GM12878 (cell line): ENCODE results near the gene PCSK5. TPM values are rescaled to one million over a fixed set of nuclear protein-coding genes. Genes with fewer than 3 reads are reported as not detected.

ENCODE experiments used
- ATAC-seq: fragments of 200-7000 bp; cut with Tn5 transposase; 3 replicates; pipeline ENCODE4 v1.9.1; 2020; ENCODE audit warnings: mild to moderate bottlenecking, moderate library complexity
- BruUV-seq: library from RNA; stranded (reverse); fragments of 400-500 nt; replicated peaks from 2 replicates; lab custom pipeline; 2021; lab: Mats Ljungman, UMichigan
- CTCF ChIA-PET: fragments of 300-600 bp; sonication (Branson Sonifier 250); formaldehyde crosslinking; extraction: SDS; loops from one replicate; lab custom pipeline; 2021; ENCODE audit warnings: inconsistent platforms; lab: Yijun Ruan, JAX
- POLR2A ChIA-PET: fragments of 350-600 bp; formaldehyde crosslinking; extraction: SDS; loops from one replicate; lab custom pipeline; 2021; ENCODE audit warnings: inconsistent platforms; lab: Charles Lee
- RAD21 ChIA-PET: fragments of 300-600 bp; sonication (Branson Sonifier 250); formaldehyde crosslinking; loops from one replicate; lab custom pipeline; 2023; ENCODE audit warnings: antibody characterized with exemption; ENCODE audit not compliant: unreplicated experiment; lab: Charles Lee
- SMC1A ChIA-PET: fragments of 300-600 bp; sonication (Branson Sonifier 250); formaldehyde crosslinking; loops from one replicate; lab custom pipeline; 2023; ENCODE audit not compliant: unreplicated experiment, uncharacterized antibody; lab: Charles Lee
- DNase-seq: peaks from one replicate; pipeline ENCODE4 v3.0.0-alpha.2; 2011; ENCODE audit warnings: low read depth, low spot score
- FAIRE-seq: peaks from 3 replicates; lab custom pipeline; 2011; peaks lifted over from hg19 to GRCh38; lab: Jason Lieb, UNC
- H2AFZ ChIP-seq: 2 replicates; pipeline ENCODE4 v1.6.0; 2011; ENCODE audit warnings: low read depth, low read length, control low read depth; ENCODE audit not compliant: control insufficient read depth
- H3K27ac ChIP-seq: 2 replicates; pipeline ENCODE4 v1.5.1; 2011; ENCODE audit warnings: control low read depth; ENCODE audit not compliant: control insufficient read depth, insufficient read depth
- H3K27me3 ChIP-seq, 2 experiments: replicated peaks in 1 of 2; 2 replicates each; pipeline versions ENCODE4 v1.6.0 to v1.6.1; 2011; ENCODE audit warnings: low read length in 1 of 2; ENCODE audit not compliant: control insufficient read depth in 2 of 2, insufficient read depth in 2 of 2
- H3K36me3 ChIP-seq, 2 experiments: 2 replicates each; pipeline ENCODE4 v1.5.1; 2011; ENCODE audit warnings: low read length in 1 of 2; ENCODE audit not compliant: control insufficient read depth in 2 of 2, insufficient read depth in 2 of 2
- H3K4me1 ChIP-seq: 2 replicates; pipeline ENCODE4 v1.6.1; 2011; ENCODE audit warnings: mild to moderate bottlenecking, low read length, moderate library complexity, mixed read lengths; ENCODE audit not compliant: control insufficient read depth, insufficient read depth
- H3K4me2 ChIP-seq: 2 replicates; pipeline ENCODE4 v1.6.0; 2011; ENCODE audit warnings: control low read depth; ENCODE audit not compliant: control insufficient read depth, insufficient read depth
- H3K4me3 ChIP-seq: fragments of 200-600 bp; sonication (generic); 2 replicates; pipeline ENCODE4 v1.5.1; 2016
- H3K79me2 ChIP-seq: 2 replicates; pipeline ENCODE4 v1.6.0; 2011; ENCODE audit warnings: low read length; ENCODE audit not compliant: control insufficient read depth, insufficient read depth
- H3K9ac ChIP-seq: 2 replicates; pipeline ENCODE4 v1.8.0; 2011; ENCODE audit warnings: low read length, control low read depth, mixed read lengths; ENCODE audit not compliant: control insufficient read depth, insufficient read depth
- H3K9me3 ChIP-seq: replicated peaks from 3 replicates; pipeline ENCODE4 v1.5.1; 2011; ENCODE audit warnings: mild to moderate bottlenecking, low read length; ENCODE audit not compliant: control insufficient read depth, insufficient read depth
- H4K20me1 ChIP-seq: 2 replicates; pipeline ENCODE4 v1.6.0; 2011; ENCODE audit not compliant: control insufficient read depth, insufficient read depth
- BACH1 ChIP-seq: fragments of 450-650 bp; IDR thresholded peaks from 2 replicates; pipeline ENCODE4 v1.6.1; 2017; ENCODE audit warnings: mild to moderate bottlenecking, borderline replicate concordance
- BCL11A ChIP-seq: IDR thresholded peaks from 2 replicates; pipeline ENCODE4 v1.6.1; 2011; ENCODE audit warnings: low read depth, low read length
- BMI1 ChIP-seq: fragments of 450-650 bp; IDR thresholded peaks from 2 replicates; pipeline ENCODE4 v1.6.1; 2016; ENCODE audit warnings: mild to moderate bottlenecking, moderate library complexity, borderline replicate concordance
- CREM ChIP-seq: IDR thresholded peaks from 2 replicates; pipeline ENCODE4 v1.6.1; 2014; ENCODE audit warnings: antibody characterized with exemption, low read depth
- ETV6 ChIP-seq, 2 experiments: fragments of 450-650 bp in 1 of 2; IDR thresholded peaks in 1 of 2; conservative IDR thresholded peaks in 1 of 2; 2 replicates each; pipeline ENCODE4 v1.6.1; 2014; ENCODE audit warnings: antibody characterized with exemption in 1 of 2, borderline replicate concordance in 1 of 2, low read depth in 1 of 2, mild to moderate bottlenecking in 1 of 2, moderate library complexity in 1 of 2
- FOXM1 ChIP-seq: IDR thresholded peaks from 2 replicates; pipeline ENCODE4 v1.6.1; 2012; ENCODE audit warnings: low read depth, mild to moderate bottlenecking, inconsistent platforms, low read length, moderate library complexity
- HDAC2 ChIP-seq: fragments of 200-600 bp; sonication (generic); IDR thresholded peaks from 2 replicates; pipeline ENCODE4 v1.6.1; 2017
- MXI1 ChIP-seq: fragments of 150-350 bp; IDR thresholded peaks from 2 replicates; pipeline ENCODE4 v1.6.1; 2011; ENCODE audit warnings: low read depth, mild to moderate bottlenecking, inconsistent platforms, low read length, improper control_type of control experiment
- WGBS: methylation state at CpG from one replicate; pipeline ENCODE4 v1.1.6; 2016; ENCODE audit warnings: low lambda C conversion rate; ENCODE audit not compliant: insufficient replicate concordance, insufficient coverage; ENCODE audit errors: missing lambda C conversion rate; 5-methylcytosine and 5-hydroxymethylcytosine counted together
- in situ Hi-C: fragments of 300-500 bp; cut with MboI; formaldehyde crosslinking; loops from 9 replicates; pipeline ENCODE4 v1.14.3; 2018; ENCODE audit warnings: mixed read lengths
- intact Hi-C: fragments of 100-400 bp; cut with micrococcal nuclease; formaldehyde crosslinking; loops from one replicate; pipeline ENCODE4 v1.14.2; 2022; ENCODE audit not compliant: unreplicated experiment
- polyA plus RNA-seq, 11 experiments: library from polyadenylated mRNA; depleted of rRNA in 4 of 11; unstranded in 6 of 11; stranded (reverse) in 5 of 11; fragments of >200 nt; fragmentation: Nextera tagmentation in 4 of 11; fragmentation: Illumina TruSeq in 1 of 11; extraction: Ambion mirVana in 4 of 11; extraction: Trizol in 1 of 11; gene quantifications; 1 replicate in 1 of 11; 2 replicates in 10 of 11; pipeline versions ENCODE4 v1.2.1 to v1.2.3, GENCODE V29; 2011 to 2016; ENCODE audit warnings: inconsistent platforms in 2 of 11, missing spikeins in 2 of 11, low read depth in 1 of 11
- total RNA-seq, 4 experiments: library from RNA; depleted of rRNA in 3 of 4; stranded (reverse); fragments of >200 nt in 3 of 4; fragmentation: Illumina TruSeq in 1 of 4; extraction: Trizol in 1 of 4; gene quantifications; 2 replicates each; pipeline versions ENCODE4 v1.2.1 to v1.2.3, GENCODE V29; 2013 to 2021
- TF ChIP-seq, protein P1 (sequence below): fragments of 450-650 bp; IDR thresholded peaks from 2 replicates; pipeline ENCODE4 v1.6.1; 2017; ENCODE audit warnings: antibody characterized with exemption, mild to moderate bottlenecking, moderate library complexity
- TF ChIP-seq, protein P2 (sequence below): fragments of 450-650 bp; IDR thresholded peaks from 2 replicates; pipeline ENCODE4 v1.6.1; 2016; ENCODE audit warnings: mild to moderate bottlenecking
- TF ChIP-seq, protein P3 (sequence below): fragments of 450-650 bp; IDR thresholded peaks from 2 replicates; pipeline ENCODE4 v1.6.1; 2017; ENCODE audit warnings: mild to moderate bottlenecking, moderate library complexity

The PCSK5 gene
- total and polyA plus RNA-seq, 10 of the 15 experiments (the other 5 are each of a cell fraction or from before 2014, with no cell fraction given): 0.01 to 0.13 (median 0.04) TPM; not detected in 3

DNA sequence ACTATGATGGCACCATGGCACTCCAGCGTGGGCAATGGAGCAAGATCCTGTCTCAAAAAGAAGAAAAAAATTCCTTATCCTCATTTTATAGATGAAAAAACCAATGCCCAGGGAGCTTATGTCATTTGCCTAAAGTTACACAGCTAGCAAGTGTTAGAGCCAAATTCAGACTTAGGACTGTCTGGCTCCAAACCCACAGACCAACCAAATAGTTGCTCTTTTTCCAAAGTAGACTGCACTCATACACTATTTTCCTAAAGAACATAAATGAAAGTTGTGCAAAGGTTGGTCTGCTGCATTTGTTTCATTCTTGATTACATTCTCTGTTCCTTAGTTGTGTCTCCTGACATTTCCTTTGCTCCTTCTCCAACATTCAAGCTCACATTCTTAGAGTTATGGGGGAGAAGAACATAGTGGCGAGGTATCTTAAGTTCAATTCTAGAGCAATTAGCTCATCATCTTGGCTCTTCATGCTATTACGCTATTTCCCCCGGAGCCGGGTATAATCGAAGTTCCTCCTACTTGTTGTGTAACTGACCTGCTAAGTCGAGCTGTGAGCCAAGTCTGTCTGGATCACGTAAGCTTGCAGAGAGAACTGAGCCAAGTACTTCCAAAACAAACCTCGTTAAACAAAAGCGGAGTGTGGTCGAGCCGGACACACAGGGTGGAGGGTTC, 365.4 kb downstream of the PCSK5 start:
- DNase-seq (no peak), FAIRE-seq (no peak), ATAC-seq (no peak)
- Histone ChIP-seq H3K36me3 (no peaks in the 10 kb centered on the region), H3K4me2 (no peak overlapping the region), H3K27ac (no peak overlapping the region), H3K9ac (no peak overlapping the region), H3K79me2 (no peaks in the 10 kb centered on the region), H3K9me3 (no peaks in the 10 kb centered on the region), H2AFZ (no peak overlapping the region), H3K4me3 (no peak overlapping the region), H4K20me1 (no peaks in the 10 kb centered on the region), H3K4me1 (no peaks in the 10 kb centered on the region), H3K27me3 (no peaks in the 10 kb centered on the region; a peak in 1 of 4 replicates)
- in situ Hi-C loops (no loop called here), intact Hi-C loops (no loop called here)
- POLR2A ChIA-PET: no interaction called here
- no TSS peak for BruUV-seq
- WGBS: 43% methylated on average over 12 of the region's 12 CpGs
- CTCF ChIA-PET: interaction anchor here (1.0 kb wide), 1 partner anchor 47 kb away, joined by 3 read pairs; no protein-coding TSS in a partner anchor
- RAD21 ChIA-PET: no interaction called here
- SMC1A ChIA-PET: interaction anchor here (1.0 to 1.3 kb wide), 2 partner anchors 11 to 13 kb away, joined by 3 read pairs; no protein-coding TSS in a partner anchor
- no peak for TF ChIP-seq MXI1
- TF ChIP-seq, protein P1, sequence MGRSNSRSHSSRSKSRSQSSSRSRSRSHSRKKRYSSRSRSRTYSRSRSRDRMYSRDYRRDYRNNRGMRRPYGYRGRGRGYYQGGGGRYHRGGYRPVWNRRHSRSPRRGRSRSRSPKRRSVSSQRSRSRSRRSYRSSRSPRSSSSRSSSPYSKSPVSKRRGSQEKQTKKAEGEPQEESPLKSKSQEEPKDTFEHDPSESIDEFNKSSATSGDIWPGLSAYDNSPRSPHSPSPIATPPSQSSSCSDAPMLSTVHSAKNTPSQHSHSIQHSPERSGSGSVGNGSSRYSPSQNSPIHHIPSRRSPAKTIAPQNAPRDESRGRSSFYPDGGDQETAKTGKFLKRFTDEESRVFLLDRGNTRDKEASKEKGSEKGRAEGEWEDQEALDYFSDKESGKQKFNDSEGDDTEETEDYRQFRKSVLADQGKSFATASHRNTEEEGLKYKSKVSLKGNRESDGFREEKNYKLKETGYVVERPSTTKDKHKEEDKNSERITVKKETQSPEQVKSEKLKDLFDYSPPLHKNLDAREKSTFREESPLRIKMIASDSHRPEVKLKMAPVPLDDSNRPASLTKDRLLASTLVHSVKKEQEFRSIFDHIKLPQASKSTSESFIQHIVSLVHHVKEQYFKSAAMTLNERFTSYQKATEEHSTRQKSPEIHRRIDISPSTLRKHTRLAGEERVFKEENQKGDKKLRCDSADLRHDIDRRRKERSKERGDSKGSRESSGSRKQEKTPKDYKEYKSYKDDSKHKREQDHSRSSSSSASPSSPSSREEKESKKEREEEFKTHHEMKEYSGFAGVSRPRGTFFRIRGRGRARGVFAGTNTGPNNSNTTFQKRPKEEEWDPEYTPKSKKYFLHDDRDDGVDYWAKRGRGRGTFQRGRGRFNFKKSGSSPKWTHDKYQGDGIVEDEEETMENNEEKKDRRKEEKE: no peak
- TF ChIP-seq HDAC2: no peak
- TF ChIP-seq BCL11A: no peak
- TF ChIP-seq, protein P2, sequence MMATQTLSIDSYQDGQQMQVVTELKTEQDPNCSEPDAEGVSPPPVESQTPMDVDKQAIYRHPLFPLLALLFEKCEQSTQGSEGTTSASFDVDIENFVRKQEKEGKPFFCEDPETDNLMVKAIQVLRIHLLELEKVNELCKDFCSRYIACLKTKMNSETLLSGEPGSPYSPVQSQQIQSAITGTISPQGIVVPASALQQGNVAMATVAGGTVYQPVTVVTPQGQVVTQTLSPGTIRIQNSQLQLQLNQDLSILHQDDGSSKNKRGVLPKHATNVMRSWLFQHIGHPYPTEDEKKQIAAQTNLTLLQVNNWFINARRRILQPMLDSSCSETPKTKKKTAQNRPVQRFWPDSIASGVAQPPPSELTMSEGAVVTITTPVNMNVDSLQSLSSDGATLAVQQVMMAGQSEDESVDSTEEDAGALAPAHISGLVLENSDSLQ: no peak
- no peak for TF ChIP-seq FOXM1
- TF ChIP-seq BACH1: no peak
- TF ChIP-seq CREM: no peak
- TF ChIP-seq, protein P3, sequence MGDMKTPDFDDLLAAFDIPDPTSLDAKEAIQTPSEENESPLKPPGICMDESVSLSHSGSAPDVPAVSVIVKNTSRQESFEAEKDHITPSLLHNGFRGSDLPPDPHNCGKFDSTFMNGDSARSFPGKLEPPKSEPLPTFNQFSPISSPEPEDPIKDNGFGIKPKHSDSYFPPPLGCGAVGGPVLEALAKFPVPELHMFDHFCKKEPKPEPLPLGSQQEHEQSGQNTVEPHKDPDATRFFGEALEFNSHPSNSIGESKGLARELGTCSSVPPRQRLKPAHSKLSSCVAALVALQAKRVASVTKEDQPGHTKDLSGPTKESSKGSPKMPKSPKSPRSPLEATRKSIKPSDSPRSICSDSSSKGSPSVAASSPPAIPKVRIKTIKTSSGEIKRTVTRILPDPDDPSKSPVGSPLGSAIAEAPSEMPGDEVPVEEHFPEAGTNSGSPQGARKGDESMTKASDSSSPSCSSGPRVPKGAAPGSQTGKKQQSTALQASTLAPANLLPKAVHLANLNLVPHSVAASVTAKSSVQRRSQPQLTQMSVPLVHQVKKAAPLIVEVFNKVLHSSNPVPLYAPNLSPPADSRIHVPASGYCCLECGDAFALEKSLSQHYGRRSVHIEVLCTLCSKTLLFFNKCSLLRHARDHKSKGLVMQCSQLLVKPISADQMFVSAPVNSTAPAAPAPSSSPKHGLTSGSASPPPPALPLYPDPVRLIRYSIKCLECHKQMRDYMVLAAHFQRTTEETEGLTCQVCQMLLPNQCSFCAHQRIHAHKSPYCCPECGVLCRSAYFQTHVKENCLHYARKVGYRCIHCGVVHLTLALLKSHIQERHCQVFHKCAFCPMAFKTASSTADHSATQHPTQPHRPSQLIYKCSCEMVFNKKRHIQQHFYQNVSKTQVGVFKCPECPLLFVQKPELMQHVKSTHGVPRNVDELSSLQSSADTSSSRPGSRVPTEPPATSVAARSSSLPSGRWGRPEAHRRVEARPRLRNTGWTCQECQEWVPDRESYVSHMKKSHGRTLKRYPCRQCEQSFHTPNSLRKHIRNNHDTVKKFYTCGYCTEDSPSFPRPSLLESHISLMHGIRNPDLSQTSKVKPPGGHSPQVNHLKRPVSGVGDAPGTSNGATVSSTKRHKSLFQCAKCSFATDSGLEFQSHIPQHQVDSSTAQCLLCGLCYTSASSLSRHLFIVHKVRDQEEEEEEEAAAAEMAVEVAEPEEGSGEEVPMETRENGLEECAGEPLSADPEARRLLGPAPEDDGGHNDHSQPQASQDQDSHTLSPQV: no peak
- TF ChIP-seq ETV6 (conservative IDR thresholded peaks at IDR 0.05 in 1 of 2, IDR thresholded peaks at IDR 0.05 in 1 of 2; ENCODE audit: borderline replicate concordance in 1 of 2, low read depth in 1 of 2): no peak
- TF ChIP-seq BMI1: no peak
